GM10266 (cell line): ENCODE results near the gene ERP27.

Experiments
- DNase-seq: peaks from one replicate; pipeline ENCODE4 v3.0.0; 2012; ENCODE audit errors: extremely low spot score
- CTCF ChIP-seq: IDR thresholded peaks from 2 replicates; pipeline ENCODE4 v1.5.1; 2012; ENCODE audit warnings: mild to moderate bottlenecking, low read depth; ENCODE audit not compliant: control insufficient read depth, insufficient read depth; ENCODE audit errors: missing control alignments

Gene ERP27

GRCh38 chr12:14919455-14919854 lies 18.9 kb downstream of the ERP27 start:
- no peak for DNase-seq
- TF ChIP-seq CTCF, result no peak

- no peak for TF ChIP-seq CTCF
- no peak for DNase-seq
Observed at GRCh38 chr12:14915736-14916135, 22.6 kb downstream of the ERP27 start.

- DNase-seq, result no peak
- TF ChIP-seq CTCF, result no peak
Observed at GRCh38 chr12:14913381-14913781, 25.0 kb downstream of the ERP27 start.

- no peak for TF ChIP-seq CTCF
- no peak for DNase-seq
Observed at GRCh38 chr12:14911131-14911530, 27.2 kb downstream of the ERP27 start.

GRCh38 chr12:14910090-14910915 lies 28.0 kb downstream of the ERP27 start:
- no peak for TF ChIP-seq CTCF
- no peak for DNase-seq

- no peak for TF ChIP-seq CTCF
Observed at GRCh38 chr12:14907953-14908352, 30.4 kb downstream of the ERP27 start.

GRCh38 chr12:14906114-14906513 lies 32.2 kb downstream of the ERP27 start:
- no peak for DNase-seq
- TF ChIP-seq CTCF, result no peak

More at GRCh38 chr12:14907953-14908352, 30.4 kb downstream of the ERP27 start:
- DNase-seq, result no peak
